H1 (cell line): ENCODE data around the gene PFDN6. TPM values are rescaled to one million over a fixed set of nuclear protein-coding genes. Genes with fewer than 3 reads are reported as not detected.
A peak's percentile ranks its signal among the peaks of the same experiment; 100 is the strongest.

Source experiments
- CTCF ChIA-PET: fragments of 300-600 bp; sonication (Branson Sonifier 250); formaldehyde crosslinking; loops from one replicate; lab custom pipeline; 2021; ENCODE audit not compliant: partially characterized antibody; lab: Charles Lee
- POLR2A ChIA-PET: fragments of 300-600 bp; sonication (Branson Sonifier 250); formaldehyde crosslinking; loops from one replicate; lab custom pipeline; 2021; ENCODE audit warnings: inconsistent platforms; ENCODE audit not compliant: partially characterized antibody; lab: Charles Lee
- DNase-seq, 2 experiments: peaks; one replicate each; pipeline versions ENCODE4 v3.0.0 to v3.0.0-alpha.2; 2010 to 2022; ENCODE audit warnings: low spot score in 2 of 2, low read depth in 1 of 2, mixed read lengths in 1 of 2
- FAIRE-seq: peaks from 2 replicates; lab custom pipeline; 2011; peaks lifted over from hg19 to GRCh38; lab: Jason Lieb, UNC
- H2AFZ ChIP-seq: 2 replicates; pipeline ENCODE4 v1.8.1; 2012; ENCODE audit warnings: low read length, inconsistent platforms
- H2AK5ac ChIP-seq: 2 replicates; pipeline ENCODE4 v1.6.1; 2013; ENCODE audit warnings: low read depth, low read length
- H2BK120ac ChIP-seq: replicated peaks from 2 replicates; pipeline ENCODE3; 2013; ENCODE audit warnings: low read depth, low read length, inconsistent platforms
- H2BK12ac ChIP-seq: 2 replicates; pipeline ENCODE4 v1.6.1; 2013; ENCODE audit warnings: low read depth, low read length
- H2BK15ac ChIP-seq: 2 replicates; pipeline ENCODE4 v1.6.1; 2013; ENCODE audit warnings: low read length
- H2BK20ac ChIP-seq: 2 replicates; pipeline ENCODE4 v1.6.1; 2013; ENCODE audit warnings: low read length
- H2BK5ac ChIP-seq: 2 replicates; pipeline ENCODE4 v1.6.1; 2013; ENCODE audit warnings: low read depth, low read length
- H3K14ac ChIP-seq: 2 replicates; pipeline ENCODE4 v1.6.1; 2013; ENCODE audit warnings: inconsistent platforms; ENCODE audit not compliant: insufficient read length
- H3K18ac ChIP-seq: 2 replicates; pipeline ENCODE4 v1.6.1; 2013; ENCODE audit warnings: low read length; ENCODE audit errors: extremely low read depth
- H3K23ac ChIP-seq: 2 replicates; pipeline ENCODE4 v1.6.1; 2013; ENCODE audit warnings: inconsistent platforms; ENCODE audit not compliant: insufficient read length
- H3K23me2 ChIP-seq: 2 replicates; pipeline ENCODE4 v1.6.1; 2013; ENCODE audit warnings: low read depth, low read length
- H3K27ac ChIP-seq: 2 replicates; pipeline ENCODE4 v1.6.1; 2011; ENCODE audit warnings: low read depth, low read length, inconsistent platforms
- H3K27me3 ChIP-seq, 4 experiments: replicated peaks in 1 of 4; 1 replicate in 1 of 4; 2 replicates in 3 of 4; pipeline versions ENCODE4 v1.6.1 to v1.8.1; 2011 to 2013; ENCODE audit warnings: low read length in 3 of 4, mild to moderate bottlenecking in 3 of 4, inconsistent platforms in 2 of 4, mixed read lengths in 2 of 4, moderate library complexity in 1 of 4; ENCODE audit not compliant: control insufficient read depth in 3 of 4, insufficient read depth in 3 of 4; ENCODE audit errors: extremely low read depth in 1 of 4
- H3K36me3 ChIP-seq, 4 experiments: 2 replicates each; pipeline versions ENCODE4 v1.6.1 to v1.8.1; 2011 to 2013; ENCODE audit warnings: mild to moderate bottlenecking in 4 of 4, low read length in 3 of 4, moderate library complexity in 2 of 4, control low read depth in 1 of 4, inconsistent platforms in 1 of 4; ENCODE audit not compliant: insufficient read depth in 4 of 4, control insufficient read depth in 2 of 4
- H3K4ac ChIP-seq: replicated peaks from 2 replicates; pipeline ENCODE3; 2013; ENCODE audit warnings: low read length, low read depth, mixed read lengths, inconsistent platforms; ENCODE audit not compliant: insufficient read length
- H3K4me1 ChIP-seq, 4 experiments: replicated peaks in 1 of 4; 1 replicate in 1 of 4; 2 replicates in 3 of 4; pipeline versions ENCODE4 v1.6.1 to v1.8.1; 2011 to 2013; ENCODE audit warnings: low read length in 3 of 4, inconsistent platforms in 2 of 4, mixed read lengths in 1 of 4; ENCODE audit not compliant: insufficient read depth in 4 of 4, control insufficient read depth in 3 of 4
- H3K4me2 ChIP-seq, 2 experiments: 2 replicates each; pipeline versions ENCODE4 v1.6.1 to v1.8.1; 2011 to 2013; ENCODE audit warnings: low read depth in 2 of 2, low read length in 2 of 2, control low read depth in 1 of 2, inconsistent platforms in 1 of 2, mild to moderate bottlenecking in 1 of 2; ENCODE audit not compliant: insufficient read depth in 1 of 2
- H3K4me3 ChIP-seq, 4 experiments: fragments of 200-600, 300-600 bp in 1 of 4; sonication (generic), shearing (Covaris generic), sonication (Bioruptor Twin) in 1 of 4; 2 replicates each; pipeline versions ENCODE4 v1.5.1 to v1.8.1; 2011 to 2016; ENCODE audit warnings: low read length in 4 of 4, low read depth in 3 of 4, control low read depth in 2 of 4, inconsistent platforms in 2 of 4, mild to moderate bottlenecking in 2 of 4, mixed read lengths in 1 of 4, moderate library complexity in 1 of 4; ENCODE audit not compliant: insufficient read depth in 2 of 4; ENCODE audit errors: extremely low read depth in 1 of 4
- H3K56ac ChIP-seq: replicated peaks from 2 replicates; pipeline ENCODE3; 2013; ENCODE audit warnings: low read depth, mild to moderate bottlenecking, mixed read lengths, low read length, inconsistent platforms; ENCODE audit not compliant: insufficient read length
- H3K79me1 ChIP-seq: 2 replicates; pipeline ENCODE4 v1.6.1; 2013; ENCODE audit warnings: low read depth, low read length, control low read depth
- H3K79me2 ChIP-seq, 2 experiments: 2 replicates each; pipeline versions ENCODE4 v1.6.1 to v1.8.1; 2012 to 2013; ENCODE audit warnings: low read length in 2 of 2, mild to moderate bottlenecking in 2 of 2, inconsistent platforms in 1 of 2; ENCODE audit not compliant: insufficient read depth in 2 of 2, control insufficient read depth in 1 of 2
- H3K9ac ChIP-seq, 4 experiments: replicated peaks in 1 of 4; 1 replicate in 1 of 4; 2 replicates in 3 of 4; pipeline versions ENCODE4 v1.6.1 to v1.8.1; 2011 to 2013; ENCODE audit warnings: low read depth in 3 of 4, low read length in 3 of 4, control low read depth in 2 of 4, mild to moderate bottlenecking in 2 of 4, moderate library complexity in 2 of 4, inconsistent platforms in 1 of 4; ENCODE audit errors: extremely low read depth in 1 of 4
- H3K9me3 ChIP-seq, 2 experiments: 2 replicates each; pipeline versions ENCODE4 v1.6.1 to v1.8.1; 2012 to 2013; ENCODE audit warnings: mild to moderate bottlenecking in 2 of 2, moderate library complexity in 2 of 2, control low read depth in 1 of 2, inconsistent platforms in 1 of 2, low read depth in 1 of 2, low read length in 1 of 2, mixed read lengths in 1 of 2; ENCODE audit not compliant: insufficient read depth in 2 of 2
- H4K20me1 ChIP-seq, 2 experiments: replicated peaks in 1 of 2; 2 replicates each; pipeline versions ENCODE3 to v1.8.1; 2011 to 2013; ENCODE audit warnings: inconsistent platforms in 2 of 2, low read length in 2 of 2, mild to moderate bottlenecking in 1 of 2; ENCODE audit not compliant: insufficient read depth in 2 of 2, control insufficient read depth in 1 of 2
- H4K5ac ChIP-seq: 2 replicates; pipeline ENCODE4 v1.6.1; 2013; ENCODE audit warnings: low read length, low read depth, mixed read lengths, inconsistent platforms; ENCODE audit not compliant: insufficient read length
- H4K8ac ChIP-seq: 2 replicates; pipeline ENCODE4 v1.8.0; 2013; ENCODE audit warnings: mild to moderate bottlenecking, moderate library complexity, low read length, inconsistent platforms; ENCODE audit not compliant: insufficient read depth; ENCODE audit errors: extremely low read depth
- H4K91ac ChIP-seq: replicated peaks from 2 replicates; pipeline ENCODE3; 2013; ENCODE audit warnings: low read length, mixed read lengths, inconsistent platforms; ENCODE audit not compliant: insufficient read length
- RAD21 ChIP-seq, 2 experiments: IDR thresholded peaks in 1 of 2; conservative IDR thresholded peaks in 1 of 2; 2 replicates each; pipeline ENCODE4 v1.6.1; 2011; ENCODE audit warnings: low read depth in 2 of 2, low read length in 2 of 2, improper control_type of control experiment in 1 of 2, inconsistent platforms in 1 of 2, mild to moderate bottlenecking in 1 of 2, moderate library complexity in 1 of 2
- SRF ChIP-seq: IDR thresholded peaks from 2 replicates; pipeline ENCODE4 v1.6.1; 2011; ENCODE audit warnings: mild to moderate bottlenecking, low read depth, low read length, moderate library complexity
- TEAD4 ChIP-seq: IDR thresholded peaks from 2 replicates; pipeline ENCODE4 v1.6.1; 2012; ENCODE audit warnings: low read depth, low read length, inconsistent platforms, mixed read lengths
- WGBS, 2 experiments: shearing (Covaris generic) in 1 of 2; methylation state at CpG; one replicate each; pipeline versions ENCODE4 v1.1.6 to v1.1.7; 2013 to 2015; ENCODE audit warnings: low lambda C conversion rate in 2 of 2, mixed read lengths in 2 of 2, inconsistent platforms in 1 of 2, low coverage in 1 of 2, missing lambda C conversion rate in 1 of 2; ENCODE audit not compliant: insufficient replicate concordance in 2 of 2, insufficient coverage in 1 of 2, insufficient read length in 1 of 2; ENCODE audit errors: extremely low coverage in 1 of 2, missing lambda C conversion rate in 1 of 2; 5-methylcytosine and 5-hydroxymethylcytosine counted together
- polyA plus RNA-seq, 7 experiments: library from polyadenylated mRNA; depleted of rRNA in 3 of 7; stranded (reverse) in 5 of 7; unstranded in 2 of 7; fragments of >200 nt in 5 of 7; fragments of 200-250 nt in 2 of 7; gene quantifications; 1 replicate in 5 of 7; 2 replicates in 1 of 7; 4 replicates in 1 of 7; pipeline versions ENCODE4 v1.2.1 to v1.2.3, GENCODE V29; 2011 to 2013; ENCODE audit warnings: missing spikeins in 2 of 7, mixed read lengths in 2 of 7
- total RNA-seq: library from RNA; stranded (reverse); fragmentation: NEBNext Ultra II Directional; extraction: Animal tissue kit (Norgen Biotek cat#: 25700); gene quantifications from 2 replicates; pipeline ENCODE4 v1.2.1, GENCODE V29; 2021
- TF ChIP-seq, protein P1 (sequence below), 3 experiments: IDR thresholded peaks; 1 replicate in 2 of 3; 2 replicates in 1 of 3; pipeline versions ENCODE4 v1.5.1 to v1.6.1; 2011; ENCODE audit warnings: low read length in 3 of 3, mild to moderate bottlenecking in 3 of 3, inconsistent platforms in 2 of 3, low read depth in 1 of 3, moderate library complexity in 1 of 3; ENCODE audit not compliant: insufficient read depth in 1 of 3; ENCODE audit errors: control extremely low read depth in 1 of 3

Gene PFDN6
- total and polyA plus RNA-seq, 2 of the 8 experiments (the other 6 are each of a cell fraction or from before 2014, with no cell fraction given), result 32.0 to 95.7 TPM

DNA sequence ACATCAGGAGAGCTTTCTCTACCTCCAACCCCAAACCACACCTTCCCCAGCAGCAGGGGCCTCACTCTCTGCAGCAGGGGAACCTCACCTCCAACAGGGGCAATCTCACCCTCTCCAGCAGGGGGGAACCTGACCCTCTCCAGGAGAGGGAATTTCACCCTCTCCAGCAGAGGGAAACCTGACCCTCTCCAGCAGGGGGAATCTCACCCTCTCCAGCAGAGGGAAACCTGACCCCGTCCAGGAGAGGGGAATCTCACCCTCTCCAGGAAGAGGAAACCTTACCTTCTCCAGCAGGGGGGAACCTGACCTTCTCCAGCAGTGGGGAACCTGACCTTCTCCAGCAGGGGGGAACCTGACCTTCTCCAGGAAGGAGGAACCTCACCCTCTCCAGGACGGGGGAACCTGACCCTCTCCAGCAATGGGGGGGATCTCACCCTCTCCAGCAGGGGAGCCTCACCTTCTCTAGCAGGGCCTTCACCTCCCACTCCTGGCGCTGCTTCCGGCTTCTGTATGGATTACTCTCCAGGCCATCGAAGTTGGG is 9.4 kb upstream of the PFDN6 start:
- no peak overlapping the region for H2AK5ac ChIP-seq
- H3K4ac ChIP-seq, result no peak overlapping the region
- peaks cover 8% of the 10 kb centered on the region for H3K23me2 ChIP-seq
- no peak overlapping the region for H4K91ac ChIP-seq
- H3K9ac ChIP-seq, result no peak overlapping the region
- ChIA-PET POLR2A (interaction anchor here (0.9 to 12.0 kb wide), 6 partner anchors 8 to 310 kb away, joined by 3 to 337 read pairs (median 12); partner anchors contain the start of genes PFDN6, RGL2, RPS18 and VPS52), CTCF (interaction anchor here (0.6 to 8.0 kb wide), 12 partner anchors 9 to 106 kb away, joined by 3 to 81 read pairs (median 3); partner anchors contain the start of genes PFDN6, RGL2, RPS18 and TAPBP)
- no peak overlapping the region for H3K56ac ChIP-seq
- no peak overlapping the region for H2BK20ac ChIP-seq
- H3K79me2 ChIP-seq, result peaks cover 0 to 4% of the 10 kb centered on the region in 2 experiments; a peak in 2 of 4 replicates
- peaks cover 0 to 15% (median 6%) of the 10 kb centered on the region in 4 experiments; a peak in 6 of 7 replicates for H3K4me1 ChIP-seq
- peaks cover 6 to 34% (median 21%) of the 10 kb centered on the region in 4 experiments; a peak in 7 of 8 replicates for H3K36me3 ChIP-seq
- H2BK12ac ChIP-seq, result no peak overlapping the region
- no peaks in the 10 kb centered on the region for H3K9me3 ChIP-seq
- H3K23ac ChIP-seq, result no peak overlapping the region
- H4K8ac ChIP-seq, result no peak overlapping the region
- no peaks in the 10 kb centered on the region for H3K79me1 ChIP-seq
- H2AFZ ChIP-seq, result no peak overlapping the region
- H4K20me1 ChIP-seq, result peaks cover 5 to 6% of the 10 kb centered on the region in 2 experiments
- no peak overlapping the region for H2BK120ac ChIP-seq
- DNase-seq (peak in 1 of 2 experiments; percentile 64), FAIRE-seq (no peak)
- WGBS, 2 experiments, result 76% methylated on average over 4 of the region's 5 CpGs; no CpG with 5 or more reads in 1 of the 2 experiments
- H2BK5ac ChIP-seq, result peak overlapping the region; percentile 45; the same call in 1 of the 2 replicates
- no peak overlapping the region for H2BK15ac ChIP-seq
- no peak overlapping the region for H3K18ac ChIP-seq
- no peak overlapping the region for H3K27ac ChIP-seq
- TF ChIP-seq RAD21 (IDR thresholded peaks at IDR 0.05 in 1 of 2, conservative IDR thresholded peaks at IDR 0.05 in 1 of 2; ENCODE audit: low read depth in 2 of 2, low read length in 2 of 2) (peak; percentile 58 to 67), TEAD4 (peak; percentile 28; the same call in 1 of the 2 replicates), SRF (no peak)
- TF ChIP-seq, protein P1, sequence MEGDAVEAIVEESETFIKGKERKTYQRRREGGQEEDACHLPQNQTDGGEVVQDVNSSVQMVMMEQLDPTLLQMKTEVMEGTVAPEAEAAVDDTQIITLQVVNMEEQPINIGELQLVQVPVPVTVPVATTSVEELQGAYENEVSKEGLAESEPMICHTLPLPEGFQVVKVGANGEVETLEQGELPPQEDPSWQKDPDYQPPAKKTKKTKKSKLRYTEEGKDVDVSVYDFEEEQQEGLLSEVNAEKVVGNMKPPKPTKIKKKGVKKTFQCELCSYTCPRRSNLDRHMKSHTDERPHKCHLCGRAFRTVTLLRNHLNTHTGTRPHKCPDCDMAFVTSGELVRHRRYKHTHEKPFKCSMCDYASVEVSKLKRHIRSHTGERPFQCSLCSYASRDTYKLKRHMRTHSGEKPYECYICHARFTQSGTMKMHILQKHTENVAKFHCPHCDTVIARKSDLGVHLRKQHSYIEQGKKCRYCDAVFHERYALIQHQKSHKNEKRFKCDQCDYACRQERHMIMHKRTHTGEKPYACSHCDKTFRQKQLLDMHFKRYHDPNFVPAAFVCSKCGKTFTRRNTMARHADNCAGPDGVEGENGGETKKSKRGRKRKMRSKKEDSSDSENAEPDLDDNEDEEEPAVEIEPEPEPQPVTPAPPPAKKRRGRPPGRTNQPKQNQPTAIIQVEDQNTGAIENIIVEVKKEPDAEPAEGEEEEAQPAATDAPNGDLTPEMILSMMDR (IDR thresholded peaks at IDR 0.05; ENCODE audit: control extremely low read depth in 1 of 3, insufficient read depth in 1 of 3, low read depth in 1 of 3, low read length in 3 of 3), result peak in 2 of 3 experiments; percentile 80 to 99; a peak in 3 of 4 replicates
- no peaks in the 10 kb centered on the region for H3K27me3 ChIP-seq
- H3K14ac ChIP-seq, result no peak overlapping the region
- H3K4me2 ChIP-seq, result no peak overlapping the region; a peak in 1 of 4 replicates
- H4K5ac ChIP-seq, result no peak overlapping the region
- no peak overlapping the region for H3K4me3 ChIP-seq
